Pulmonary artery endothelial cell (primary cell): ENCODE data around the gene CPT1B. TPM values are rescaled to one million over a fixed set of nuclear protein-coding genes. Genes with fewer than 3 reads are reported as not detected.

ENCODE experiments used
- DNase-seq: peaks from one replicate; pipeline ENCODE4 v3.0.0-alpha.2; 2011; ENCODE audit warnings: low read depth, low spot score
- total RNA-seq: library from RNA; depleted of rRNA; stranded (reverse); fragments of >200 nt; gene quantifications from 2 replicates; pipeline ENCODE4 v1.2.3, GENCODE V29; 2014

Gene CPT1B
- total RNA-seq, 1 donor from 2014 or later: 0.92 TPM

DNA sequence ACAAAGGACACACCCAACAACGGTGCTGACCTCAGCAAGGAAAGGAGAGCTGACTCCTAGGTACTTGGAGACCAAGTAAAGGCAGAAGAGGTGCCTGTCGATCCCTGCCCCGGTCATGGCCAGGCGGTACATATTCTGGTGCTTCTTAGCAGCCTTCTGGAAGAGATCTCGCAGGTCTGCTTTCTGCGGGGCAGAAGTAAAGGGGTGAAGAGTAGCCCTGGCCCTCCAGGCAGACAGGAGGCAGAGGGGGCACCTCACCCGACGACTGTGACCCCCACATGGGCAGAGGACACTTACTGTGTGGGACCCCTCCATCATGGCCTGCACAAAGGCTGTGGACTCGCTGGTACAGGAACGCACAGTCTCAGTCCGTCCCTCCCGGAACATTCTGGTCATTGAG lies 7.4 kb downstream of the CPT1B start:
- DNase-seq: no peak

- DNase-seq: no peak
Measured at GRCh38 chr22:50569896-50570535, 8.2 kb downstream of the CPT1B start.

GRCh38 chr22:50569041-50569459 lies 9.2 kb downstream of the CPT1B start:
- no peak for DNase-seq

GRCh38 chr22:50568626-50569025 lies 9.6 kb downstream of the CPT1B start:
- DNase-seq: no peak

GRCh38 chr22:50567721-50568252 lies 10.4 kb downstream of the CPT1B start:
- DNase-seq: no peak

- no peak for DNase-seq
Measured at GRCh38 chr22:50564289-50564688, 13.9 kb downstream of the CPT1B start.

DNA sequence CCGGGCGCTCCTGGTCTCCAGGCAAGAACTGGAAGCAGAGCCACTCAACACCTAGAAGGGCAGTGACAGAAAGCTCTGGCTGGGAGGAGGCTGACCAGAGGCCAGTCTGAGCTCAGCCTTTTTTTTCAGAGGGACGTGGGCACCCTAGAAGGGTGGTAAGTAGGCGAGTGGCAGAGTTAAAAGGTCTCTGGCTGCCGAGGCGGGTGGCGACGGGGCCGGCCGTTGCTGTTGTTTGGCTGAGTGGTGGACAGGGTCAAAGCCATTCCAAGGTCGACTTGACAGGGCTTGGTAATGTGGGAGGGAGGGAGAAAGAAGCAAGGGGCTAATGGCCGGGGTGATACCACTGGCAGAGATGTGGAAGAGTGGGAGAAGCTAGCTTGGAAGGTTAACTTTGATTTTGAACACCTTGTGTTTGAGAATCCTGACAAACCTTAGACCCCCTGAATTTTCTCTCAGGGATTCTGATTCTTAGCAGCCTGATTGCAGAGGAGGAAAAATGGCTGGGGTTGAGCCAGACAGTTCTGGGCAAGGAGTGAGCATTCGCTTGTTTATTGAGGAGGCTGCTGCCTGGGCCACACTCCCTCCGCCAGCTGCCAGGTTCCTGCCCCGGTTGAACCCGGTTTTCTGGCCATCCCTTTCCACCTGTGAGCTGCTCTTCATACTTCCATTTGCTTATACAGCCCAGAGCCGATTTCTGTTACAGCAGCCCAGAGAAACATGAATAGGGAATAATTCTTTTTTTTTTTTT lies 14.6 kb downstream of the CPT1B start:
- DNase-seq: no peak

- DNase-seq: peak; percentile 17
Measured at GRCh38 chr22:50562523-50563412, 15.5 kb downstream of the CPT1B start, which contains the start of gene SYCE3. SYCE3 (minus strand) TSS chr22:50562919; CDS start chr22:50556405, 6,514 bp downstream.

GRCh38 chr22:50561401-50562358 lies 16.5 kb downstream of the CPT1B start:
- no peak for DNase-seq

DNA sequence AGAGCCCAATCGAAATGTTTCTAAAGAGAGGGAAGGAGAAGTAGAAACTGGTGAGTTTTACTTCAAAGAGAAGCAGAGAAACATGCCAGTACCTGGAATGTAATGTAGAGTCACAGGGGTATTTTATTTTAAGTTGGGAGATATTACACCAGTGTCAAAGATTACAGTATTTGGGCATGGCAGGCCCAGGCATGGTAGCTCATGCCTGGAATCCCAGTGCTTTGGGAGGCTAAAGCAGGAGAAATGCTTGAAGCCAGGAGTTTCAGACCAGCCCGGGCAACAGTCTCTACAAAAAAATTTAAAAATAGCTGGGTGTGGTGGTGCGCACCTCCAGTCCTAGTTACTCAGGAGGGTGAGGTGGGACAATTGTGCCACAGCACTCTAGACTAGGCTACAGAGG lies 18.2 kb downstream of the CPT1B start:
- DNase-seq: no peak

DNA sequence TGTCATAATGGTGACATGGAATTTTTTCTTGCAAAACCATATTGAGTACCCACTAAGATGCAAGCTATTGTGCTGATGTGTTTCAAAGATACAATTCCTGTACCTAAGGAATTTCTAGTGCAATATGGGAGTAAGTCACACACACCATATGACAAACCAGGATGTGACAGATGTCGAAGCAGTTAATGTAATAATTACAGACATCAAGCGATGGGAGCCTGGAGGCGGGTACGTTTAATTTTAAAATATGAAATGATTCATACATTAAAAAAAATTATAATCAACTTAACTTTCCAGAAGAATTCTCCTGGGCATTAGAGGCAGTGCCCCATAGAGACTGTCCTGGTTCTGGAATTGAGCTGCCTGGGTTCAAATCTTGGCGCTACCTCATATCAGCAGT lies 21.5 kb downstream of the CPT1B start:
- no peak for DNase-seq

GRCh38 chr22:50553310-50553709 lies 24.9 kb downstream of the CPT1B start:
- no peak for DNase-seq

DNA sequence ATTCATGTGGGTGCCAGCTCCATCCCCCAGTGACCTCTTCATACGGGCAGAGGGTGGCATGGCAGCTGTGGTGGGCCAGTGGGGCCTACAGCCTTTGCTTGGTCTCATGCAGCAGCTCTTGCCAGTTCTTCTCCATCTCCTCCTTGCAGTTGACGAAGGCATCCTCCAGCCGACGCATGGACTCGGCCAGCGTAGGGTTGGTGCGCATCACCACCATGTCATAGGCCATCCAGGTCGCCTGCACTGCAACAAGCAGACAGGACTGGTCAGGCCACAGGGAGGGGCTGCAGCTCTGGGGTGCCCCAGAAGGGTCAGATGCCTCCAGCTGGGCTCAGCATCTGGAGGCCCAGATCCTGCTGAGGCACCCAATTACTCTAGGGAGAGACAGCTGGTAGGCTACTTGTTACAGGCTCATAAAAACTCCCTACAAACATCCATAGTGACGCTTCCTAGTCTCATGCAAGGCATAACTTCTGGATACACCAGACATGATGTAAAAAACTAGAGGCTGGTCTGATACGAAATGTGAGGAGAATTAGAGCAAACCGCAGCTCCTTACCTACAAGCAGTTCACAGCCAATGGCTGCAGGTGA lies 27.0 kb downstream of the CPT1B start:
- DNase-seq: no peak

DNA sequence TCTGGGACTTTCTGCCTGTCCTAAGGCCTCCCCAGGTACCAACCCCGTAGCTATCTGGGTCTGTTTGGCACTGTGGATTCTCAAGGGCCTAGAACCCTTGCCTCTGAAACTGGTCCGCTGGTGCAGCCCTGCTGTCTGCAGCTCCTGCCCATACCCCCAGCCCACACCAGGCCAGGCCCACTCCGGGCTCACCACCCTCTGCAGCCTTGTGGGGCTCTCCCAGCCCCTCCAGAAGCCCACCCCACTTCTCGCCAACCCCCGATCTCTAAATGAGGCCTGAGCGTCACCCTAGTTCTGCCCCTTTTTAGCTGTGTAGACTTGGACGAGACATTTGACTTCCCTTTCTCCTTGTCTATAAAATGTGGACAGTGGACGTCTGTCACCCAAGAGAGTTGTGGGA lies 27.8 kb downstream of the CPT1B start:
- DNase-seq: no peak

GRCh38 chr22:50548921-50549790 lies 29.1 kb downstream of the CPT1B start:
- no peak for DNase-seq

- DNase-seq: no peak
Measured at GRCh38 chr22:50548040-50548920, 29.9 kb downstream of the CPT1B start.

GRCh38 chr22:50547263-50547985 lies 30.8 kb downstream of the CPT1B start:
- DNase-seq: no peak
